Astrocyte (in vitro differentiated cells and primary cell): Measurements from ENCODE around the gene RPL9. TPM values are rescaled to one million over a fixed set of nuclear protein-coding genes. Genes with fewer than 3 reads are reported as not detected.
"Not testable (repeated sequence)": the region's sequence is repeated elsewhere in the genome, so short reads cannot be mapped to it uniquely, and the experiment has no call there.

Experiments used
- DNase-seq: peaks from one replicate; pipeline ENCODE4 v3.0.0-alpha.2; 2010; ENCODE audit warnings: low read depth
- FAIRE-seq: peaks from 2 replicates; lab custom pipeline; 2011; peaks lifted over from hg19 to GRCh38; lab: Jason Lieb, UNC
- H2AFZ ChIP-seq: 2 replicates; pipeline ENCODE4 v1.6.0; 2012; ENCODE audit warnings: low read depth, low read length, inconsistent platforms
- H3K27ac ChIP-seq: 2 replicates; pipeline ENCODE4 v1.5.1; 2011; ENCODE audit warnings: low read depth, low read length, inconsistent platforms
- H3K27me3 ChIP-seq: 2 replicates; pipeline ENCODE4 v1.6.0; 2011; ENCODE audit warnings: low read length, inconsistent platforms; ENCODE audit not compliant: insufficient read depth
- H3K36me3 ChIP-seq: 2 replicates; pipeline ENCODE4 v1.5.1; 2011; ENCODE audit warnings: low read length, inconsistent platforms; ENCODE audit not compliant: insufficient read depth
- H3K4me1 ChIP-seq: 2 replicates; pipeline ENCODE4 v1.5.1; 2011; ENCODE audit warnings: low read length, inconsistent platforms; ENCODE audit not compliant: insufficient read depth
- H3K4me2 ChIP-seq: 2 replicates; pipeline ENCODE4 v1.6.0; 2012; ENCODE audit warnings: low read length, inconsistent platforms
- H3K4me3 ChIP-seq: 2 replicates; pipeline ENCODE4 v1.5.1; 2011; ENCODE audit warnings: low read depth, mild to moderate bottlenecking, low read length, inconsistent platforms; ENCODE audit not compliant: insufficient read depth
- H3K79me2 ChIP-seq: 2 replicates; pipeline ENCODE4 v1.6.0; 2012; ENCODE audit warnings: mild to moderate bottlenecking, low read length, inconsistent platforms; ENCODE audit not compliant: insufficient read depth
- H3K9ac ChIP-seq: 2 replicates; pipeline ENCODE4 v1.6.0; 2012; ENCODE audit warnings: mild to moderate bottlenecking, low read length, inconsistent platforms
- H3K9me3 ChIP-seq: 2 replicates; pipeline ENCODE4 v1.5.1; 2012; ENCODE audit warnings: low read depth, mild to moderate bottlenecking, low read length, inconsistent platforms; ENCODE audit not compliant: insufficient read depth
- H4K20me1 ChIP-seq: 2 replicates; pipeline ENCODE4 v1.6.0; 2012; ENCODE audit warnings: low read length, inconsistent platforms; ENCODE audit not compliant: insufficient read depth
- H3K27ac Mint-ChIP-seq: one replicate; pipeline ENCODE4 v1.8.0; 2021; ENCODE audit warnings: mild to moderate bottlenecking, mixed read lengths; ENCODE audit not compliant: unreplicated experiment
- H3K27me3 Mint-ChIP-seq: one replicate; pipeline ENCODE4 v1.8.0; 2021; ENCODE audit warnings: low read depth, mixed read lengths; ENCODE audit not compliant: unreplicated experiment
- H3K36me3 Mint-ChIP-seq: one replicate; pipeline ENCODE4 v1.8.0; 2021; ENCODE audit warnings: low read depth, mixed read lengths; ENCODE audit not compliant: unreplicated experiment
- H3K4me1 Mint-ChIP-seq: one replicate; pipeline ENCODE4 v1.8.0; 2021; ENCODE audit warnings: low read depth, mixed read lengths; ENCODE audit not compliant: unreplicated experiment
- H3K4me3 Mint-ChIP-seq: one replicate; pipeline ENCODE4 v1.8.0; 2021; ENCODE audit warnings: mild to moderate bottlenecking, moderate library complexity, mixed read lengths; ENCODE audit not compliant: unreplicated experiment
- H3K9me3 Mint-ChIP-seq: one replicate; pipeline ENCODE4 v1.8.0; 2021; ENCODE audit warnings: mild to moderate bottlenecking, mixed read lengths; ENCODE audit not compliant: unreplicated experiment
- CTCF ChIP-seq: IDR thresholded peaks from 2 replicates; pipeline ENCODE4 v1.5.1; 2011; ENCODE audit warnings: low read depth, mild to moderate bottlenecking, inconsistent platforms, low read length, moderate library complexity; ENCODE audit not compliant: insufficient read depth
- EZH2 ChIP-seq: IDR thresholded peaks from 2 replicates; pipeline ENCODE4 v1.6.1; 2012; ENCODE audit warnings: mild to moderate bottlenecking, low read length, inconsistent platforms; ENCODE audit not compliant: insufficient read depth
- total RNA-seq: library from RNA; stranded (reverse); gene quantifications from 2 replicates; pipeline ENCODE4 v1.2.1, GENCODE V29; 2021

Gene RPL9
- total RNA-seq, 1 donor from 2014 or later = 1,047 TPM

DNA sequence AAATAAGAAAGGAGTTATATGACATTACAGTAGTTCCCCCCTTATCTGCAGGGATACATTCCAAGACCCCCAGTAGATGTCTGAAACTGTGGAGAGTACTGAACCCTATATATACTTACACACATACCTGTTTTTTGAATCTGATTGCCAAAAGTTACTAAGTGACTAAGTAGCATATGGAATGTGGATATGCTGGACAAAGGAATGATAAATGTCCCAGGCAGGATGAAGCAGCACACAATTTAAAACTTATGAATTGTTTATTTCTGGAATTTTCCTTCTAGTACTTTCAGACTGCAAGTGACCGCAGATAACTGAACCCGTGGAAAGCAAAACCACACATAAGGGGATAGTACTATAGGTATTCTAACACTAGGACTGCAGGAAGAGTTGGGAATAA is 45.8 kb upstream of the RPL9 start:
- Histone ChIP-seq H3K9ac (no peak overlapping the region), H2AFZ (no peak overlapping the region), H3K36me3 (peaks cover 72% of the 10 kb centered on the region), H3K4me2 (no peak overlapping the region), H3K4me3 (no peak overlapping the region), H3K4me1 (peaks cover 15% of the 10 kb centered on the region), H3K79me2 (peaks cover 11% of the 10 kb centered on the region), H3K9me3 (no peaks in the 10 kb centered on the region), H4K20me1 (peaks cover 12% of the 10 kb centered on the region), H3K27ac (peak overlapping the region; percentile 35), H3K27me3 (no peaks in the 10 kb centered on the region)
- TF ChIP-seq EZH2 (no peak), CTCF (no peak)
- Mint-ChIP-seq H3K27me3 (no peaks in the 10 kb centered on the region), H3K36me3 (peaks cover 16% of the 10 kb centered on the region), H3K4me1 (peaks cover 5% of the 10 kb centered on the region), H3K9me3 (peaks cover 1% of the 10 kb centered on the region), H3K4me3 (no peak overlapping the region), H3K27ac (no peak overlapping the region)
- no peak for DNase-seq
- FAIRE-seq = no peak

DNA sequence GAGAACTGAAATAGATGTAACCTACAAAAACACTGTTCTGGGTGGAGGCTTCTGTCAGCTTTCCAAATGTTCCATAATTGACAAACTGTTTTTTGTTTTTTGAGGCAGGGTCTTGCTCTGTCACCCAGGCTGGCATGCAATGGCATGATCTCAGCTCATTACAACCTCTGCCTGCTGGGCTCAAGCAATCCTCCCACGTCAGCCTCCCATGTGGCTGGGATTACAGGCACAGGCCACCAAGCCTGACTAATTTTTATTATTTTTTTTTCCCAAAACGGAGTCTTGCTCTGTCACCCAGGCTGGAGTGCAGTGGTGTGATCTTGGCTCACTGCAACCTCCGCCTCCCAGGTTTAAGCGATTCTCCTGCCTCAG is 43.9 kb upstream of the RPL9 start:
- H3K27me3 Mint-ChIP-seq, FAIRE-seq, DNase-seq, H2AFZ ChIP-seq, H3K9me3 Mint-ChIP-seq, H4K20me1 ChIP-seq, H3K4me3 ChIP-seq, H3K27me3 ChIP-seq, H3K9me3 ChIP-seq, H3K4me3 Mint-ChIP-seq, H3K79me2 ChIP-seq, H3K4me1 Mint-ChIP-seq: not testable (repeated sequence)
- peaks cover 15% of the 10 kb centered on the region for H3K4me1 ChIP-seq
- Mint-ChIP-seq H3K36me3 (peaks cover 19% of the 10 kb centered on the region), H3K27ac (peak overlapping the region; percentile 45)
- peaks cover 69% of the 10 kb centered on the region for H3K36me3 ChIP-seq
- H3K27ac ChIP-seq = peak overlapping the region; percentile 87
- H3K4me2 ChIP-seq = peak overlapping the region; percentile 51
- H3K9ac ChIP-seq = peak overlapping the region; percentile 66

DNA sequence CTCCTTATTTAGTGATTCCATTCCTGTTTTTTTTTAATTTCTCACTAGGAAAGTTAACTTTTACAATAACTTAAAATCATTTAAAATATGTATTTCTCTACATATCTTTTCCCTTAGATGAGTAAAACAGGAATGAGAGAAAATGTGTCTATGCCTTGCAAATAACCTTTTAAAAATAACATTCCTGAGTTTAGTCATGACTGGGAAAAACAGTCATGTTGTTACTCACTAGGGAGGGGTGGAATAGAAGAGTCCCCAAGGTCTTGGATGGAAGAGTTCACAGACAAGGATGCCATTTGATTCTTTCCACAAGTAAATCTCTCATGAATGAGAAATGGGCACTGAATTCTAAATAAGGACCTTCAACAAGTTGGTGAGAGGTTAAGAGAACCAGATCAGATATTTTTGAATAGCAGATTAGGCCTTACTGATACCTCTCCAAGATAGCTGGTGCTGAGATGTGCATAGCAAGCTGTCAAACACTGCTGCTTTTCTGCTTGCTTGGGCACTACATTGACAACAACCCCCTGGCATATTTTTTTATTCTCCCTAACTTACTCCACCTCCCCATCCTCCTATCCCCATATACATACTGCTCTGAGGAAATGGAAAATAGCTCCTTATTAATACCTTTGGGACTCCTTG is 43.4 kb upstream of the RPL9 start:
- H2AFZ ChIP-seq = no peak overlapping the region
- DNase-seq (peak; percentile 81), FAIRE-seq (peak; percentile 84)
- H3K27ac ChIP-seq = peak overlapping the region; percentile 87
- peak overlapping the region; percentile 51 for H3K4me2 ChIP-seq
- H3K9ac ChIP-seq = peak overlapping the region; percentile 66
- Mint-ChIP-seq H3K27ac (peak overlapping the region; percentile 45), H3K9me3 (peaks cover 1% of the 10 kb centered on the region), H3K36me3 (peaks cover 19% of the 10 kb centered on the region), H3K4me1 (peaks cover 5% of the 10 kb centered on the region), H3K4me3 (no peak overlapping the region), H3K27me3 (no peaks in the 10 kb centered on the region)
- no peaks in the 10 kb centered on the region for H3K9me3 ChIP-seq
- peaks cover 5% of the 10 kb centered on the region for H4K20me1 ChIP-seq
- H3K36me3 ChIP-seq = peaks cover 64% of the 10 kb centered on the region
- H3K27me3 ChIP-seq = no peaks in the 10 kb centered on the region
- H3K4me1 ChIP-seq = peaks cover 15% of the 10 kb centered on the region
- no peak overlapping the region for H3K4me3 ChIP-seq
- no peaks in the 10 kb centered on the region for H3K79me2 ChIP-seq
- no peak for TF ChIP-seq CTCF
